WERI-Rb-1 (cell line): ENCODE results near the gene VKORC1.
A peak's percentile ranks its signal among the peaks of the same experiment; 100 is the strongest.
"Not testable (repeated sequence)": the region's sequence is repeated elsewhere in the genome, so short reads cannot be mapped to it uniquely, and the experiment has no call there.

Experiments
- DNase-seq: peaks from one replicate; pipeline ENCODE4 v3.0.0-alpha.2; 2020
- H3K27ac ChIP-seq: fragments of 250-450 bp; sonication (Bioruptor Pico); 2 replicates; pipeline ENCODE4 v1.5.1; 2020; ENCODE audit warnings: mild to moderate bottlenecking, moderate library complexity
- H3K27me3 ChIP-seq: fragments of 250-450 bp; sonication (Bioruptor Pico); 2 replicates; pipeline ENCODE4 v1.5.1; 2021; ENCODE audit warnings: mild to moderate bottlenecking, low read depth, moderate library complexity; ENCODE audit not compliant: insufficient read depth, severe bottlenecking
- H3K36me3 ChIP-seq: fragments of 250-450 bp; sonication (Bioruptor Pico); 2 replicates; pipeline ENCODE4 v1.5.1; 2020; ENCODE audit warnings: mild to moderate bottlenecking, moderate library complexity
- H3K4me3 ChIP-seq: 2 replicates; pipeline ENCODE4 v1.5.1; 2011; ENCODE audit warnings: low read depth, mild to moderate bottlenecking, control low read depth, low read length
- H3K9me3 ChIP-seq: fragments of 250-450 bp; sonication (Bioruptor Pico); 2 replicates; pipeline ENCODE4 v1.5.1; 2021; ENCODE audit warnings: mild to moderate bottlenecking, moderate library complexity; ENCODE audit not compliant: severe bottlenecking
- TF ChIP-seq, protein P1 (sequence below): IDR thresholded peaks from 2 replicates; pipeline ENCODE4 v1.5.1; 2011; ENCODE audit warnings: low read depth, mild to moderate bottlenecking, control low read depth, inconsistent platforms, low read length

Gene VKORC1

DNA sequence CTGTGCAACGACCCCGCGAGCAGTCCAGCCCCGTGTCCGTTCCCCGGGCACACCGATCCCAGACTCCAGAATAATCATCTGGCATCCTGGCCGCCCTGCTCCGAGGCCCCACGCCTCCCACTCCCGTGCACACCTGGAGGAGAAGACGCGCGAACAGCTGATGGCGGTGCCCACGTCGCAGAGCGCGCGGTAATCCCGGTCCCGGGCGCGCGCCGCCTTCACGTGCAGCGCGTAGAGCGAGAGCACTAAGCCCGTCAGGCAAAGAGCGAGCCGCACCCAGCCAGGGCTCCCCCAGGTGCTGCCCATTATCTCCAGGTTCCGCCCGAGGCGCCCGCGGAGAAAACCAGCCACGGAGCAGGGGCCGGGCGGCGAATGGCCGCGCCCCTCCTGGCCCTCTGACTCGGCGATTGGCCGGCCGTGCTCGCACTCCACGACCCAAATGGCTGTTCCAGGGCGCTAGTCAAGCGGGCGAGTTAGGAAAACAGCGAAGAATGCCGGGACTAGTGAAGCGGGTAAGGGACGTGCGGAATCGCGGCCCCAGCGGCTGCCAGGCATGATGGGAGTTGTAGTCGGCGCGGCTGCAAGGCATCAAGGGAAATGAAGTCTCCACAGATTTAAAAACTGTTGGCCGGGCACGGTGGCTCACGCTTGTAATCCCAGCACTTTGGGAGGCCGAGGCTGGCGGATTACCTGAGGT, at the start of gene VKORC1:
Gene VKORC1, minus strand, starts transcription at position 374 of the 697 bp plus-strand sequence. Its CDS starts 68 bp downstream, at position 306.
- H3K27ac ChIP-seq = peak within 1 kb of the TSS; percentile 80
- no peaks in the 10 kb centered on the region for H3K9me3 ChIP-seq

GRCh38 chr16:31143694-31144148, 49.1 kb upstream of the VKORC1 start:
- H3K36me3 ChIP-seq = no peaks in the 10 kb centered on the region
- no peak overlapping the region for H3K27ac ChIP-seq
- TF ChIP-seq, protein P1, sequence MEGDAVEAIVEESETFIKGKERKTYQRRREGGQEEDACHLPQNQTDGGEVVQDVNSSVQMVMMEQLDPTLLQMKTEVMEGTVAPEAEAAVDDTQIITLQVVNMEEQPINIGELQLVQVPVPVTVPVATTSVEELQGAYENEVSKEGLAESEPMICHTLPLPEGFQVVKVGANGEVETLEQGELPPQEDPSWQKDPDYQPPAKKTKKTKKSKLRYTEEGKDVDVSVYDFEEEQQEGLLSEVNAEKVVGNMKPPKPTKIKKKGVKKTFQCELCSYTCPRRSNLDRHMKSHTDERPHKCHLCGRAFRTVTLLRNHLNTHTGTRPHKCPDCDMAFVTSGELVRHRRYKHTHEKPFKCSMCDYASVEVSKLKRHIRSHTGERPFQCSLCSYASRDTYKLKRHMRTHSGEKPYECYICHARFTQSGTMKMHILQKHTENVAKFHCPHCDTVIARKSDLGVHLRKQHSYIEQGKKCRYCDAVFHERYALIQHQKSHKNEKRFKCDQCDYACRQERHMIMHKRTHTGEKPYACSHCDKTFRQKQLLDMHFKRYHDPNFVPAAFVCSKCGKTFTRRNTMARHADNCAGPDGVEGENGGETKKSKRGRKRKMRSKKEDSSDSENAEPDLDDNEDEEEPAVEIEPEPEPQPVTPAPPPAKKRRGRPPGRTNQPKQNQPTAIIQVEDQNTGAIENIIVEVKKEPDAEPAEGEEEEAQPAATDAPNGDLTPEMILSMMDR = peak; percentile 25; the same call in 1 of the 2 replicates
- no peaks in the 10 kb centered on the region for H3K27me3 ChIP-seq
- no peak for DNase-seq
- no peak overlapping the region for H3K4me3 ChIP-seq
- H3K9me3 ChIP-seq = no peaks in the 10 kb centered on the region

More for the DNA sequence above, at the start of gene VKORC1:
- DNase-seq = peak; percentile 97
- peak within 1 kb of the TSS; percentile 96 for H3K4me3 ChIP-seq
- H3K27me3 ChIP-seq = no peaks in the 10 kb centered on the region
- peaks cover 24% of the 10 kb centered on the region for H3K36me3 ChIP-seq
- TF ChIP-seq, protein P1 = no peak

DNA sequence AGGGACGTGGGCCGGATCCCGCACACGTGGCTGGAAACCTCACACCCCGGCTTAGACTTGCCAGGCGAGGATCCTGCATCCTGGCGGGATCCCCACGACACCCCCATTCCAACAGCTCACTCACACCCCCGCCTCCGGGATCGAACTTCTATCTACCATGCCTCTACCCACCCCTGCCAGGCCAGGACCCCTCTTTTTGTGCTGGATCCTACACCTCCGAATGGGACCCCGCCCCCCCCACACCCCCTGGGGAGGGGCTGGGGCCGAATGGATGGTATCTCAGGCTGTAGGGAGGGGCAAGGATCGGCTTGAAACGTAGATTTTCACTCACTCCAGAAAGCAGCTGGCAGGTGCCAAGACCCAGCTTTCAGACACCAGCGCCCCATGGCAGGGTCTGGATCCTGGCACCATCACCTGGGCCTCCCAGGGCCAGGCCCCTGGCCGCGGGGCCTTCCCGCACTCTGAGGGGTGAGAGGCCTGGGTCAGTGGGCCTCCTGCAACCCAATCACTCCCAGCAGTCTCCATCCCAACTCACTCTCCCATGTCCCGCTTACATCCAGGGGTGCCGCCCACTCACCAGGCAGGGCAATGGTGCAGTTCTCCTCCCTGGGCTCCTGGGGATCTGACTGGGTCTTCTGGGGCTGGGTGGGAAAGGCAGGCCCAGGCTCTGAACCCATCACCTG, 48.6 kb upstream of the VKORC1 start:
- H3K27ac ChIP-seq = no peak overlapping the region; the same call in 1 of the 2 replicates
- no peaks in the 10 kb centered on the region for H3K36me3 ChIP-seq
- H3K4me3 ChIP-seq = no peak overlapping the region
- TF ChIP-seq, protein P1 = no peak
- H3K9me3 ChIP-seq = no peaks in the 10 kb centered on the region
- no peaks in the 10 kb centered on the region for H3K27me3 ChIP-seq
- no peak for DNase-seq

DNA sequence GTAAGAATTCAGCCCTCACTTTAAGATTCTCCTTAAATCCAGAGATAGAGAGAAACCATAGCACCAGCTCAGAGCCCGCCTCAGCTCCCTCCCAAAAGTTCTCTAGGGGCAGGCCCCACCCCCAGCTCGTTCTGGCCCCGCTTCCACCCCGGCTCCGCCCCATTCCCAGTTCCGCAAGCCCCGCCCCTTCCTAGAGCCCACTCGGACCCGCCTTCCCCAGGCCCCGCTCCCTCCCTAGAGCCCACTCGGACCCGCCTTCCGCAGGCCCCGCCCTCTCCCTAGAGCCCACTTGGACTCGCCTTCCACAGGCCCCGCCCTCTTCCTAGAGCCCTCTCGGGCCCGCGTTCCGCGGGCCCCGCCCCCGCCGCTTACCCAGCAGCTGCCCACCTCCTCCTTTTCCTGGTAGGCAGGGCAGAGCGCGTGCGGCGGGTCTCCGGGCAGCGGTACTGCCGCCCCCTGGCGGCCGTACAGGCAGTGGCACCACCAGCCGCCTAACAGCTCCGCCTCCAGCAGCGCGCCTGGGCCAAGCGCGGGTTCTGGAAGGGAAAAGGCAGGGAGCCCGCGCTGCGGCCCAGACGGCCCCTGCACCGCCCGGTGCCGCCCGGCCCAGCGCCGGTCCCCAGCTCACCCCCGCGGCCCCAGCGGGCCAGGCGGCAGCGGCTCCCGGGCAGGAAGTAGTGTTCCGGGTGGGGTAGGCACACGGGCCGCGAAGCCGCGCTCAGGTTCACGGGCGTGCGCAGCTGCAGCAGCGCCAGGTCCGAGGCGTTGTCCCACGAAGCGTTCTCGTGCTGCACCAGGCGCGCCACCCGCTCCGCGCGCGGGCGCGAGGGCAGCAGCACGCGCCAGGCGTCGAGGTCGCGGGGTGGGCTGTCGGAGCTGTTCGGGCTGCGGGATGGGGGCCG, 47.8 kb upstream of the VKORC1 start:
- DNase-seq = peak; percentile 99
- no peaks in the 10 kb centered on the region for H3K27me3 ChIP-seq
- H3K27ac ChIP-seq = peak overlapping the region; percentile 74
- H3K4me3 ChIP-seq = peak overlapping the region; percentile 28
- TF ChIP-seq, protein P1 = peak; percentile 91
- no peaks in the 10 kb centered on the region for H3K36me3 ChIP-seq
- H3K9me3 ChIP-seq = no peaks in the 10 kb centered on the region

DNA sequence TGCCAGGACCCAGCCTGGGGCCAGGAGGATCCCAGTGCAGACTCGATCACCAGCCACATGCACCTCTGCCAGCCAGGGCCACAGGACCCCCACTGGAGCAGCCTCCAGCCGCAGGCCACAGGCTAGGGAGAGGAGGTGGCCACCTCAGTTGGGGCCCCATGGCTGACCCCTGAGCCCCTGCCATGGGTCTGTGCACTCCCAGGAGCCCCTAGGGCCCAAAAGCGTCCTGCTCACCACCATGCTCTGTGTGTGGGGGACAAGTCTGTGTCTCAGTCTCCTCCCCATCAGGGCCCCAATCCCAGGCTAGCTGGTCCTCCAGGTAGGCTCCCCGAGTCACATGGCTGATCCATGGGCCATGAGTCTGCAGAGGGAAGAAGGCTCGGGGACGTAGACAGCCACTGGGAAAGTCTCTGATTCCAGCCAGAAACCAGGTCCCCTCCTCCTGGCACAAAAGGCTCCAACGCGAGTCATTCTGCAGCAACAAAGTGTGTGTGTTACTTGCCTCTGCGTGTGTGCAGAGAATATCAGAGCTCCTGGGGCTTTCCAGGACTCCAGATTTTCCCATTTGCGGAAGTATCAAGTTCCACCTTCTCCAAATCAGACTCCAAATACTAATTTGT, 47.0 kb upstream of the VKORC1 start:
- DNase-seq = no peak
- TF ChIP-seq, protein P1 = no peak
- Histone ChIP-seq H3K27me3 (no peaks in the 10 kb centered on the region), H3K9me3 (no peaks in the 10 kb centered on the region), H3K27ac (peak overlapping the region; percentile 74), H3K36me3 (no peaks in the 10 kb centered on the region), H3K4me3 (peak overlapping the region; percentile 28)

DNA sequence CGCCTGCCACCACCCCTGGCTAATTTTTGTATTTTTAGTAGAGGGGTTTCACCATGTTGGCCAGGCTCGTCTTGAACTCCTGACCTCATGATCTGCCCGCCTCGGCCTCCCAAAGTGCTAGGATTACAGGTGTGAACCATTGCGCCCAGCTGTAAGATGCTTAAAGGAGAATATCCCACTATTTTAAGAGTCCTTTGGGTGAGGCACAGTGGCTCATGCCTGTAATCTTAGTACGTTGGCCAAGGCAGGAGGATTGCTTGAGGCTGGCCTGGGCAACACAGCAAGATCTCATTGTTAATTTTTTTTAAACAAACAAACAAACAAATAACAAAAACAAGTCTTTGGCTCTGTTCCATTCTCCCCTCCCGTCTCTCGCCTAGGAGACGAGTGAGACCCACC, 46.5 kb upstream of the VKORC1 start:
- not testable (repeated sequence) for H3K4me3 ChIP-seq, DNase-seq, H3K9me3 ChIP-seq, H3K36me3 ChIP-seq, H3K27ac ChIP-seq, H3K27me3 ChIP-seq
